CD14-positive monocyte (primary cell): ENCODE measurements around the gene PTPRO. TPM values are rescaled to one million over a fixed set of nuclear protein-coding genes. Genes with fewer than 3 reads are reported as not detected.

Experiments used
- DNase-seq, 3 donors: peaks; one replicate each; pipeline ENCODE4 v3.0.0-alpha.2; 2011 to 2022
- H2AFZ ChIP-seq: 2 replicates; pipeline ENCODE4 v1.6.0; 2012; ENCODE audit warnings: mild to moderate bottlenecking, low read depth, low read length, inconsistent platforms; ENCODE audit not compliant: insufficient read depth, poor library complexity, severe bottlenecking
- H3K27ac ChIP-seq, 2 donors: 1 replicate in 1 of 2; 2 replicates in 1 of 2; pipeline ENCODE4 v1.5.1; 2012 to 2013; ENCODE audit warnings: low read length in 2 of 2, control low read depth in 1 of 2, inconsistent platforms in 1 of 2, low read depth in 1 of 2, mild to moderate bottlenecking in 1 of 2
- H3K27me3 ChIP-seq, 2 donors: one replicate each; pipeline versions ENCODE4 v1.6.0 to v1.6.1; 2011 to 2013; ENCODE audit warnings: low read length in 2 of 2; ENCODE audit not compliant: control insufficient read depth in 2 of 2, insufficient read depth in 2 of 2
- H3K36me3 ChIP-seq, 2 donors: replicated peaks in 1 of 2; 1 replicate in 1 of 2; 2 replicates in 1 of 2; pipeline versions ENCODE4 v1.5.1 to v1.6.1; 2012 to 2013; ENCODE audit warnings: low read length in 2 of 2, control low read depth in 1 of 2, inconsistent platforms in 1 of 2, mild to moderate bottlenecking in 1 of 2; ENCODE audit not compliant: insufficient read depth in 2 of 2, control insufficient read depth in 1 of 2
- H3K4me1 ChIP-seq, 2 donors: 1 replicate in 1 of 2; 2 replicates in 1 of 2; pipeline versions ENCODE4 v1.5.1 to v1.6.1; 2012 to 2013; ENCODE audit warnings: low read length in 2 of 2, control low read depth in 1 of 2, inconsistent platforms in 1 of 2, mild to moderate bottlenecking in 1 of 2, moderate library complexity in 1 of 2; ENCODE audit not compliant: insufficient read depth in 2 of 2, control insufficient read depth in 1 of 2
- H3K4me2 ChIP-seq: replicated peaks from 2 replicates; pipeline ENCODE3; 2012; ENCODE audit warnings: low read length, moderate library complexity, mild to moderate bottlenecking; ENCODE audit not compliant: poor library complexity, severe bottlenecking; ENCODE audit errors: extremely low read depth
- H3K4me3 ChIP-seq, 3 experiments: fragments of 200-600 bp in 1 of 3; sonication (generic) in 1 of 3; replicated peaks in 1 of 3; 1 replicate in 2 of 3; 2 replicates in 1 of 3; pipeline ENCODE4 v1.5.1; 2011 to 2013; ENCODE audit warnings: low read length in 3 of 3, mild to moderate bottlenecking in 3 of 3, control low read depth in 2 of 3, low read depth in 2 of 3, inconsistent platforms in 1 of 3, moderate library complexity in 1 of 3
- H3K79me2 ChIP-seq: 2 replicates; pipeline ENCODE4 v1.6.0; 2012; ENCODE audit warnings: mild to moderate bottlenecking, control low read depth, inconsistent platforms, low read length, moderate library complexity; ENCODE audit not compliant: insufficient read depth
- H3K9ac ChIP-seq: 2 replicates; pipeline ENCODE4 v1.6.0; 2017; ENCODE audit warnings: low read length, mild to moderate bottlenecking; ENCODE audit not compliant: insufficient read depth, poor library complexity, severe bottlenecking
- H3K9me3 ChIP-seq, 2 donors: replicated peaks in 1 of 2; 1 replicate in 1 of 2; 2 replicates in 1 of 2; pipeline versions ENCODE4 v1.5.1 to v1.6.1; 2012 to 2013; ENCODE audit warnings: low read length in 2 of 2, control low read depth in 1 of 2; ENCODE audit not compliant: control insufficient read depth in 1 of 2, insufficient read depth in 1 of 2
- H4K20me1 ChIP-seq: 2 replicates; pipeline ENCODE4 v1.6.0; 2012; ENCODE audit warnings: mild to moderate bottlenecking, low read length, control low read depth, moderate library complexity; ENCODE audit not compliant: insufficient read depth
- H3K27ac Mint-ChIP-seq, 7 donors: one replicate each; pipeline ENCODE4 v1.8.0; 2020; ENCODE audit warnings: mild to moderate bottlenecking in 7 of 7, mixed read lengths in 7 of 7, moderate library complexity in 6 of 7, inconsistent platforms in 2 of 7
- H3K27me3 Mint-ChIP-seq, 3 donors: one replicate each; pipeline ENCODE4 v1.8.0; 2021 to 2022; ENCODE audit warnings: low read depth in 3 of 3, mild to moderate bottlenecking in 3 of 3, mixed read lengths in 3 of 3, moderate library complexity in 3 of 3, inconsistent platforms in 1 of 3
- H3K36me3 Mint-ChIP-seq, 2 donors: one replicate each; pipeline ENCODE4 v1.8.0; 2020; ENCODE audit warnings: mixed read lengths in 2 of 2, inconsistent platforms in 1 of 2, mild to moderate bottlenecking in 1 of 2
- H3K4me1 Mint-ChIP-seq: one replicate; pipeline ENCODE4 v1.8.0; 2020; ENCODE audit warnings: mild to moderate bottlenecking, mixed read lengths
- H3K4me3 Mint-ChIP-seq, 2 donors: one replicate each; pipeline ENCODE4 v1.8.0; 2020; ENCODE audit warnings: mild to moderate bottlenecking in 2 of 2, mixed read lengths in 2 of 2, moderate library complexity in 1 of 2
- H3K9me3 Mint-ChIP-seq, 7 donors: one replicate each; pipeline ENCODE4 v1.8.0; 2020 to 2022; ENCODE audit warnings: mixed read lengths in 7 of 7, mild to moderate bottlenecking in 6 of 7, moderate library complexity in 6 of 7, inconsistent platforms in 2 of 7
- CTCF ChIP-seq: fragments of 200-600 bp; IDR thresholded peaks from one replicate; pipeline ENCODE4 v1.8.0; 2022; ENCODE audit warnings: antibody characterized with exemption, mild to moderate bottlenecking
- WGBS: methylation state at CpG from one replicate; pipeline ENCODE4 v1.1.5; 2013; ENCODE audit warnings: missing lambda C conversion rate; ENCODE audit not compliant: insufficient coverage; 5-methylcytosine and 5-hydroxymethylcytosine counted together
- intact Hi-C, 2 donors: fragments of 100-400 bp; cut with micrococcal nuclease; formaldehyde crosslinking; loops; one replicate each; pipeline versions ENCODE4 v1.15.0 to v1.15.1; 2023
- polyA plus RNA-seq, 3 donors: library from polyadenylated mRNA; depleted of rRNA in 1 of 3; unstranded in 2 of 3; stranded (reverse) in 1 of 3; fragments of 300-500 nt in 2 of 3; fragments of >200 nt in 1 of 3; fragmentation: Illumina TruSeq in 2 of 3; gene quantifications; 1 replicate in 2 of 3; 2 replicates in 1 of 3; pipeline ENCODE4 v1.2.3, GENCODE V29; 2012 to 2021

Gene PTPRO
- polyA plus RNA-seq, 3 donors, result 3.1 to 12.0 (median 4.7) TPM

DNA sequence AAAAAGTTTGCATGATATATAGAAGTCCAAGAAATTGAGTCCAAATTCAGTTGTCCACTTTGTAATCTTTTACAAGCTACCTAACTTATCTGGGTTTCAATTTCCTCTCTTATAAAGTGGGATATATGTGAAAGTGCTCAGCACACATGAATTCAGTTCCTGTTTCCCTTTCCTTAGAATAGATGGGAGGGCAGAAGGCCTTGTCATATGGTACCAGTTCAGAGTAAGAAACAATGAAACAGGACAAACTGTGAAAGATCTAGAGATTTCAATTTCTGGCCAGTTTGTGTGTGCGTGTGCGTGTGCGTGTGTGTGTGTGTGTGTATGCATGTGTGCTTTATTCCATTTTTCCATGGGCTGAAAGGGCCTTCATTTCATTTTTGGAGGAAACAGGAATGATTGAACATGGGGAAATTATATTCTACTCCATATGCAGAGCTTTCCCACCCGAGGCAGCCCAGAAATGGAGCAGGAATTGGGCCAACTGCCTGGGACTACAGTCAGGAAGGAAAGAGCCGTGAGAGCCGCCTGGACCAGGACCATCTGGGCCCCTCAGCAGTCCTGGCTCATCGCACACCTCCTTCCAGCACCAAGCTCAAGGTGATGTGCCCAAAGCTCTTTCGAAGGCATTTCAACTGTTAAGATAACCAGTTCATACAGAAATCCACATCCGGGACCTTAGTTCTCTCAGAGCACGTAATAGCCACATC, 283.7 kb downstream of the PTPRO start:
- H3K9me3 ChIP-seq, result no peaks in the 10 kb centered on the region
- H3K79me2 ChIP-seq, result no peaks in the 10 kb centered on the region
- no peak overlapping the region for H3K27ac ChIP-seq
- Mint-ChIP-seq H3K27ac (no peak overlapping the region), H3K9me3 (no peaks in the 10 kb centered on the region), H3K4me3 (no peak overlapping the region), H3K36me3 (no peaks in the 10 kb centered on the region), H3K27me3 (peaks cover 0 to 4% (median 0%) of the 10 kb centered on the region in 3 donors), H3K4me1 (peaks cover 7% of the 10 kb centered on the region)
- 83% methylated on average over 4 of the region's 10 CpGs for WGBS
- intact Hi-C loops, result no loop called here
- no peak overlapping the region for H3K9ac ChIP-seq
- no peaks in the 10 kb centered on the region for H3K36me3 ChIP-seq
- no peak for TF ChIP-seq CTCF
- no peak for DNase-seq
- H3K4me1 ChIP-seq, result peaks cover 0 to 1% of the 10 kb centered on the region in 2 donors
- H3K4me3 ChIP-seq, result no peak overlapping the region
- no peaks in the 10 kb centered on the region for H4K20me1 ChIP-seq
- H3K4me2 ChIP-seq, result no peak overlapping the region
- no peaks in the 10 kb centered on the region for H3K27me3 ChIP-seq
- no peak overlapping the region for H2AFZ ChIP-seq

DNA sequence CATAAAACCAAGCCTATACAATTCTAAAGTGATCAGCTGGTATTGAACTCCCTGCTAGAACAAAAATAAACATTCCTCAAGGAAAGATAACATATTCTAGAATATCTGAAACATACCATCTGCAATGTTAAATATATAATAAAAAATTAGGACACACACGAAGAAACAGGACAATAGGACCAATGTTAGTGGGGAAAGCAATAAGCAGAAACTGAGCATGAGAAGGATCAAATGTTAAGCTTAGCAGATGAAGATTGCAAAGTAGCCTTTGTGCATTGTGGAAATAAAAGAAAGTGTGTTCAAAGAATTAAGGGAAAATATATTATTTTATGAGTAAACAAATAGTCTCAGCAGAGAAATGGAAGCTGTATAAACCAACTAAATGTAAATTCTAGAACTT, 286.1 kb downstream of the PTPRO start:
- Histone ChIP-seq H3K27me3 (no peaks in the 10 kb centered on the region), H2AFZ (no peak overlapping the region), H3K36me3 (no peaks in the 10 kb centered on the region), H3K79me2 (no peaks in the 10 kb centered on the region), H3K4me2 (no peak overlapping the region), H4K20me1 (no peaks in the 10 kb centered on the region), H3K9ac (no peak overlapping the region), H3K4me1 (no peaks in the 10 kb centered on the region), H3K9me3 (no peaks in the 10 kb centered on the region), H3K4me3 (no peak overlapping the region), H3K27ac (no peak overlapping the region)
- Mint-ChIP-seq H3K9me3 (peaks cover 0 to 6% (median 2%) of the 10 kb centered on the region in 7 donors), H3K4me3 (no peak overlapping the region), H3K36me3 (no peaks in the 10 kb centered on the region), H3K4me1 (no peaks in the 10 kb centered on the region), H3K27ac (no peak overlapping the region), H3K27me3 (peaks cover 0 to 4% (median 0%) of the 10 kb centered on the region in 3 donors)
- no peak for DNase-seq
- TF ChIP-seq CTCF, result no peak
- intact Hi-C loops, result no loop called here
- no CpG with 5 or more reads among the region's 1 CpG for WGBS
